Activated naive CD8-positive, alpha-beta T cell treated with anti-CD3 and anti-CD28 coated beads for 36 hours (primary cell): ENCODE measurements around the gene TOLLIP. TPM values are rescaled to one million over a fixed set of nuclear protein-coding genes. Genes with fewer than 3 reads are reported as not detected.

Source experiments
- DNase-seq: peaks from one replicate; pipeline ENCODE4 v3.0.0; 2021
- H3K27ac Mint-ChIP-seq: one replicate; pipeline ENCODE4 v1.8.0; 2022; ENCODE audit warnings: mild to moderate bottlenecking, moderate library complexity, mixed read lengths
- H3K27me3 Mint-ChIP-seq: one replicate; pipeline ENCODE4 v1.8.0; 2022; ENCODE audit warnings: mild to moderate bottlenecking, mixed read lengths
- H3K36me3 Mint-ChIP-seq: one replicate; pipeline ENCODE4 v1.8.0; 2021; ENCODE audit warnings: mild to moderate bottlenecking, mixed read lengths
- H3K4me1 Mint-ChIP-seq: one replicate; pipeline ENCODE4 v1.8.0; 2021; ENCODE audit warnings: mixed read lengths
- H3K4me3 Mint-ChIP-seq: one replicate; pipeline ENCODE4 v1.8.0; 2022; ENCODE audit warnings: mild to moderate bottlenecking, moderate library complexity, mixed read lengths
- H3K9me3 Mint-ChIP-seq: one replicate; pipeline ENCODE4 v1.8.0; 2022; ENCODE audit warnings: mixed read lengths
- total RNA-seq, 2 experiments: library from RNA; stranded (reverse); gene quantifications; one replicate each; pipeline ENCODE4 v1.2.3, GENCODE V29; 2021

Gene TOLLIP
- total RNA-seq, 2 experiments from 2014 or later: 32.8 to 36.0 TPM

- Mint-ChIP-seq H3K9me3 (no peaks in the 10 kb centered on the region), H3K27me3 (no peaks in the 10 kb centered on the region), H3K4me3 (no peak overlapping the region), H3K4me1 (no peaks in the 10 kb centered on the region), H3K27ac (no peak overlapping the region), H3K36me3 (peaks cover 1% of the 10 kb centered on the region)
- DNase-seq: no peak
Measured at GRCh38 chr11:1238767-1239595, 70.5 kb downstream of the TOLLIP start.

GRCh38 chr11:1237851-1238250, 71.6 kb downstream of the TOLLIP start:
- H3K9me3 Mint-ChIP-seq: no peaks in the 10 kb centered on the region
- H3K36me3 Mint-ChIP-seq: peaks cover 1% of the 10 kb centered on the region
- no peaks in the 10 kb centered on the region for H3K4me1 Mint-ChIP-seq
- DNase-seq: no peak
- no peak overlapping the region for H3K27ac Mint-ChIP-seq
- H3K4me3 Mint-ChIP-seq: no peak overlapping the region
- H3K27me3 Mint-ChIP-seq: no peaks in the 10 kb centered on the region

GRCh38 chr11:1237128-1237580, 72.3 kb downstream of the TOLLIP start:
- Mint-ChIP-seq H3K27ac (no peak overlapping the region), H3K27me3 (no peaks in the 10 kb centered on the region), H3K36me3 (no peaks in the 10 kb centered on the region), H3K4me3 (no peak overlapping the region), H3K9me3 (no peaks in the 10 kb centered on the region), H3K4me1 (no peaks in the 10 kb centered on the region)
- DNase-seq: no peak

- Mint-ChIP-seq H3K9me3 (no peaks in the 10 kb centered on the region), H3K36me3 (no peaks in the 10 kb centered on the region), H3K27me3 (no peaks in the 10 kb centered on the region), H3K4me1 (no peaks in the 10 kb centered on the region), H3K4me3 (no peak overlapping the region), H3K27ac (no peak overlapping the region)
- no peak for DNase-seq
Measured at GRCh38 chr11:1236316-1237127, 72.9 kb downstream of the TOLLIP start.

GRCh38 chr11:1235901-1236315, 73.5 kb downstream of the TOLLIP start:
- no peak overlapping the region for H3K4me3 Mint-ChIP-seq
- H3K9me3 Mint-ChIP-seq: no peaks in the 10 kb centered on the region
- H3K27me3 Mint-ChIP-seq: no peaks in the 10 kb centered on the region
- no peak overlapping the region for H3K27ac Mint-ChIP-seq
- H3K4me1 Mint-ChIP-seq: no peaks in the 10 kb centered on the region
- DNase-seq: no peak
- no peaks in the 10 kb centered on the region for H3K36me3 Mint-ChIP-seq

- DNase-seq: no peak
- Mint-ChIP-seq H3K27me3 (no peaks in the 10 kb centered on the region), H3K9me3 (no peaks in the 10 kb centered on the region), H3K4me3 (no peak overlapping the region), H3K4me1 (no peaks in the 10 kb centered on the region), H3K27ac (no peak overlapping the region), H3K36me3 (no peaks in the 10 kb centered on the region)
Measured at GRCh38 chr11:1235306-1235900, 74.0 kb downstream of the TOLLIP start.

- Mint-ChIP-seq H3K9me3 (no peaks in the 10 kb centered on the region), H3K4me1 (no peaks in the 10 kb centered on the region), H3K27ac (no peak overlapping the region), H3K36me3 (no peaks in the 10 kb centered on the region), H3K27me3 (no peaks in the 10 kb centered on the region), H3K4me3 (no peak overlapping the region)
- DNase-seq: no peak
Measured at GRCh38 chr11:1234771-1235305, 74.6 kb downstream of the TOLLIP start.

- Mint-ChIP-seq H3K27me3 (no peaks in the 10 kb centered on the region), H3K27ac (no peak overlapping the region), H3K36me3 (no peaks in the 10 kb centered on the region), H3K4me3 (no peak overlapping the region), H3K9me3 (no peaks in the 10 kb centered on the region), H3K4me1 (no peaks in the 10 kb centered on the region)
- no peak for DNase-seq
Measured at GRCh38 chr11:1234054-1234720, 75.2 kb downstream of the TOLLIP start.

GRCh38 chr11:1233351-1234053, 75.9 kb downstream of the TOLLIP start:
- Mint-ChIP-seq H3K27ac (no peak overlapping the region), H3K9me3 (no peaks in the 10 kb centered on the region), H3K4me3 (no peak overlapping the region), H3K4me1 (no peaks in the 10 kb centered on the region), H3K27me3 (no peaks in the 10 kb centered on the region), H3K36me3 (no peaks in the 10 kb centered on the region)
- DNase-seq: no peak

GRCh38 chr11:1232883-1233321, 76.5 kb downstream of the TOLLIP start:
- Mint-ChIP-seq H3K36me3 (no peaks in the 10 kb centered on the region), H3K27ac (no peak overlapping the region), H3K9me3 (no peaks in the 10 kb centered on the region), H3K4me3 (no peak overlapping the region), H3K4me1 (no peaks in the 10 kb centered on the region), H3K27me3 (no peaks in the 10 kb centered on the region)
- DNase-seq: no peak

- no peak overlapping the region for H3K4me3 Mint-ChIP-seq
- no peaks in the 10 kb centered on the region for H3K9me3 Mint-ChIP-seq
- H3K36me3 Mint-ChIP-seq: no peaks in the 10 kb centered on the region
- no peak for DNase-seq
- no peak overlapping the region for H3K27ac Mint-ChIP-seq
- H3K27me3 Mint-ChIP-seq: no peaks in the 10 kb centered on the region
- H3K4me1 Mint-ChIP-seq: no peaks in the 10 kb centered on the region
Measured at GRCh38 chr11:1232021-1232882, 77.2 kb downstream of the TOLLIP start.

- Mint-ChIP-seq H3K27me3 (no peaks in the 10 kb centered on the region), H3K4me1 (no peaks in the 10 kb centered on the region), H3K27ac (no peak overlapping the region), H3K4me3 (no peak overlapping the region), H3K9me3 (no peaks in the 10 kb centered on the region), H3K36me3 (no peaks in the 10 kb centered on the region)
- DNase-seq: no peak
Measured at GRCh38 chr11:1231396-1232020, 77.9 kb downstream of the TOLLIP start.
